Activated CD4-positive, alpha-beta T cell treated with anti-CD3 and anti-CD28 coated beads, Interleukin-10, Interleukin-2, amounts not matched to agents 100 ng/mL and 50 ng/mL, durations not matched to agents 16 hours and 8 hours (primary cell): ENCODE data around the gene TAS1R1.
"Not testable (repeated sequence)": the region's sequence is repeated elsewhere in the genome, so short reads cannot be mapped to it uniquely, and the experiment has no call there.

ENCODE experiments used
- DNase-seq: peaks from one replicate; pipeline ENCODE4 v3.0.0-alpha.2; 2020

Gene TAS1R1

GRCh38 chr1:6592441-6592840 is 37.3 kb downstream of the TAS1R1 start:
- no peak for DNase-seq

- no peak for DNase-seq
These were observed 37.9 kb downstream of the TAS1R1 start for GRCh38 chr1:6592865-6593593.

GRCh38 chr1:6593810-6594209 is 38.7 kb downstream of the TAS1R1 start:
- no peak for DNase-seq

GRCh38 chr1:6594977-6595740 is 40.1 kb downstream of the TAS1R1 start:
- no peak for DNase-seq

- no peak for DNase-seq
These were observed 41.2 kb downstream of the TAS1R1 start for GRCh38 chr1:6596351-6596750.

GRCh38 chr1:6596886-6597776 is 42.0 kb downstream of the TAS1R1 start:
- no peak for DNase-seq

- no peak for DNase-seq
These were observed 42.6 kb downstream of the TAS1R1 start for GRCh38 chr1:6597777-6598131.

- peak; percentile 63 for DNase-seq
These were observed 44.3 kb downstream of the TAS1R1 start for GRCh38 chr1:6599141-6599975.

GRCh38 chr1:6599991-6600390 is 44.9 kb downstream of the TAS1R1 start:
- DNase-seq, result not testable (repeated sequence)

GRCh38 chr1:6600410-6601048 is 45.4 kb downstream of the TAS1R1 start:
- DNase-seq, result no peak

- peak; percentile 90 for DNase-seq
These were observed 46.2 kb downstream of the TAS1R1 start for GRCh38 chr1:6601049-6601922.

GRCh38 chr1:6601923-6602668 is 47.0 kb downstream of the TAS1R1 start:
- no peak for DNase-seq

GRCh38 chr1:6602669-6603237 is 47.6 kb downstream of the TAS1R1 start, which contains the start of gene KLHL21:
Gene KLHL21, minus strand, starts transcription at chr1:6602869. Its CDS starts 52 bp downstream, at chr1:6602817.
- DNase-seq, result peak; percentile 93

GRCh38 chr1:6603238-6603914 is 48.3 kb downstream of the TAS1R1 start:
- DNase-seq, result peak; percentile 68

GRCh38 chr1:6603915-6604558 is 48.9 kb downstream of the TAS1R1 start:
- no peak for DNase-seq

- no peak for DNase-seq
These were observed 57.7 kb downstream of the TAS1R1 start for GRCh38 chr1:6612641-6613360.

- DNase-seq, result peak; percentile 100
These were observed 58.4 kb downstream of the TAS1R1 start, which contains the start of gene PHF13 for GRCh38 chr1:6613361-6614018. Gene PHF13, plus strand, starts transcription at chr1:6613731. Its CDS starts 336 bp downstream, at chr1:6614067.
